Tibial nerve (tissue), 4 donors: ENCODE measurements around the gene ING3.

ENCODE experiments used
- EP300 ChIP-seq, 2 donors: sonication (generic); formaldehyde crosslinking; IDR thresholded peaks; one replicate each; pipeline ENCODE4 v1.6.1; 2017; ENCODE audit warnings: antibody characterized with exemption in 2 of 2, mild to moderate bottlenecking in 1 of 2
- POLR2A ChIP-seq, 2 donors: fragments of 450-650 bp; IDR thresholded peaks; one replicate each; pipeline ENCODE4 v1.6.1; 2017; ENCODE audit warnings: antibody characterized with exemption in 2 of 2, mild to moderate bottlenecking in 2 of 2, moderate library complexity in 2 of 2
- TF ChIP-seq, protein P1 (sequence below), 5 experiments: fragments of 200-600 bp in 3 of 5; fragments of 450-650 bp in 2 of 5; sonication (generic) in 3 of 5; IDR thresholded peaks; one replicate each; pipeline ENCODE4 v1.5.1; 2016 to 2019; ENCODE audit warnings: antibody characterized with exemption in 5 of 5, mild to moderate bottlenecking in 3 of 5, moderate library complexity in 2 of 5

DNA sequence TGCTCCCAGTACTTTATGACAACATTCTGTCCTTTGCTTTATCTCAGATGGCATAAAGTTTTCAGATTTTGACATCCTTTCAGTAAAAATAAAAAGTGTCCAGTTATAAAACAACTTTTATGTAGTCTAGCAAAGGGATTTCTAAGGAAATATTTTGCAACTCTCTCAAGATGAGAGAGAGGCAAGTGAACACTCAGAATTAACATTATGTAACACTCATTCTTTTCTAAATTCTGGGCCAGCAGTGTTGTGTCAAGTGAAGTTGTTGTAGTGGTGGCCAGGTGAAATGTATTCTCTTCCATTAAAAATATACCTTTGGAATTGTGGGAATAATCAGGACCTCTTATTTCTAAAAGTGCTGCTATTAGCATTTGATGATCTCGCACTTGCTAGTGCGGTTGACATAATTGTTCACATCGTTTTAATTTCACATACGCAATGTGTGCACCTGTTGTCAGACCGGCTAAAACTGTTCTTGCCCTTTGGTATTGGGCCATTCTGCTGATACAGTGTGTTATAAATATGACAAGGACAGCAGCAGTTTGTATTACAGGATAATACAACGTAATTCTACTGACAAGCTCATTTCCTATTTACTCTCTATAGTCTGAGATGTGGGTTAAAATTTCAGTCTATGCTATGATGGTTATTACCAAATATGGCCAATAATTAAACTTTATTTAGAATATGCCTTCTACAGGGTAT lies 61.7 kb downstream of the ING3 start:
- no peak for TF ChIP-seq EP300 (IDR thresholded peaks at IDR 0.05)
- TF ChIP-seq POLR2A (IDR thresholded peaks at IDR 0.05): no peak
- TF ChIP-seq, protein P1, sequence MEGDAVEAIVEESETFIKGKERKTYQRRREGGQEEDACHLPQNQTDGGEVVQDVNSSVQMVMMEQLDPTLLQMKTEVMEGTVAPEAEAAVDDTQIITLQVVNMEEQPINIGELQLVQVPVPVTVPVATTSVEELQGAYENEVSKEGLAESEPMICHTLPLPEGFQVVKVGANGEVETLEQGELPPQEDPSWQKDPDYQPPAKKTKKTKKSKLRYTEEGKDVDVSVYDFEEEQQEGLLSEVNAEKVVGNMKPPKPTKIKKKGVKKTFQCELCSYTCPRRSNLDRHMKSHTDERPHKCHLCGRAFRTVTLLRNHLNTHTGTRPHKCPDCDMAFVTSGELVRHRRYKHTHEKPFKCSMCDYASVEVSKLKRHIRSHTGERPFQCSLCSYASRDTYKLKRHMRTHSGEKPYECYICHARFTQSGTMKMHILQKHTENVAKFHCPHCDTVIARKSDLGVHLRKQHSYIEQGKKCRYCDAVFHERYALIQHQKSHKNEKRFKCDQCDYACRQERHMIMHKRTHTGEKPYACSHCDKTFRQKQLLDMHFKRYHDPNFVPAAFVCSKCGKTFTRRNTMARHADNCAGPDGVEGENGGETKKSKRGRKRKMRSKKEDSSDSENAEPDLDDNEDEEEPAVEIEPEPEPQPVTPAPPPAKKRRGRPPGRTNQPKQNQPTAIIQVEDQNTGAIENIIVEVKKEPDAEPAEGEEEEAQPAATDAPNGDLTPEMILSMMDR (IDR thresholded peaks at IDR 0.05): no peak
